Endothelial cell (in vitro differentiated cells): ENCODE data around the gene HOOK1. TPM values are rescaled to one million over a fixed set of nuclear protein-coding genes. Genes with fewer than 3 reads are reported as not detected.
A peak's percentile ranks its signal among the peaks of the same experiment; 100 is the strongest.
"Not testable (repeated sequence)": the region's sequence is repeated elsewhere in the genome, so short reads cannot be mapped to it uniquely, and the experiment has no call there.

Experiments used
- DNase-seq: peaks from one replicate; pipeline ENCODE4 v3.0.0; 2021; ENCODE audit warnings: low spot score
- H3K27ac Mint-ChIP-seq: one replicate; pipeline ENCODE4 v1.8.0; 2021; ENCODE audit warnings: mixed read lengths, inconsistent platforms; ENCODE audit not compliant: unreplicated experiment
- H3K27me3 Mint-ChIP-seq: one replicate; pipeline ENCODE4 v1.8.0; 2021; ENCODE audit warnings: mild to moderate bottlenecking, moderate library complexity, mixed read lengths, inconsistent platforms; ENCODE audit not compliant: unreplicated experiment
- H3K36me3 Mint-ChIP-seq: one replicate; pipeline ENCODE4 v1.8.0; 2021; ENCODE audit warnings: mild to moderate bottlenecking, low read depth, mixed read lengths, inconsistent platforms; ENCODE audit not compliant: unreplicated experiment
- H3K4me1 Mint-ChIP-seq: one replicate; pipeline ENCODE4 v1.8.0; 2021; ENCODE audit warnings: mild to moderate bottlenecking, mixed read lengths, inconsistent platforms; ENCODE audit not compliant: unreplicated experiment
- H3K4me3 Mint-ChIP-seq: one replicate; pipeline ENCODE4 v1.8.0; 2021; ENCODE audit warnings: mild to moderate bottlenecking, mixed read lengths, inconsistent platforms; ENCODE audit not compliant: unreplicated experiment
- H3K9me3 Mint-ChIP-seq: one replicate; pipeline ENCODE4 v1.8.0; 2021; ENCODE audit warnings: mixed read lengths, inconsistent platforms; ENCODE audit not compliant: unreplicated experiment
- total RNA-seq: library from RNA; stranded (reverse); fragmentation: NEBNext Ultra II Directional; extraction: Animal tissue kit (Norgen Biotek cat#: 25700); gene quantifications from one replicate; pipeline ENCODE4 v1.2.1, GENCODE V29; 2021; ENCODE audit not compliant: unreplicated experiment
- TF ChIP-seq, protein P1 (sequence below): fragments of 200-600 bp; sonication (generic); IDR thresholded peaks from one replicate; pipeline ENCODE4 v1.5.0; 2021; ENCODE audit warnings: antibody characterized with exemption; ENCODE audit not compliant: unreplicated experiment

Gene HOOK1
- total RNA-seq, 1 donor from 2014 or later = 8.2 TPM

GRCh38 chr1:59908084-59908483, 93.3 kb downstream of the HOOK1 start:
- H3K36me3 Mint-ChIP-seq = no peaks in the 10 kb centered on the region
- TF ChIP-seq, protein P1, sequence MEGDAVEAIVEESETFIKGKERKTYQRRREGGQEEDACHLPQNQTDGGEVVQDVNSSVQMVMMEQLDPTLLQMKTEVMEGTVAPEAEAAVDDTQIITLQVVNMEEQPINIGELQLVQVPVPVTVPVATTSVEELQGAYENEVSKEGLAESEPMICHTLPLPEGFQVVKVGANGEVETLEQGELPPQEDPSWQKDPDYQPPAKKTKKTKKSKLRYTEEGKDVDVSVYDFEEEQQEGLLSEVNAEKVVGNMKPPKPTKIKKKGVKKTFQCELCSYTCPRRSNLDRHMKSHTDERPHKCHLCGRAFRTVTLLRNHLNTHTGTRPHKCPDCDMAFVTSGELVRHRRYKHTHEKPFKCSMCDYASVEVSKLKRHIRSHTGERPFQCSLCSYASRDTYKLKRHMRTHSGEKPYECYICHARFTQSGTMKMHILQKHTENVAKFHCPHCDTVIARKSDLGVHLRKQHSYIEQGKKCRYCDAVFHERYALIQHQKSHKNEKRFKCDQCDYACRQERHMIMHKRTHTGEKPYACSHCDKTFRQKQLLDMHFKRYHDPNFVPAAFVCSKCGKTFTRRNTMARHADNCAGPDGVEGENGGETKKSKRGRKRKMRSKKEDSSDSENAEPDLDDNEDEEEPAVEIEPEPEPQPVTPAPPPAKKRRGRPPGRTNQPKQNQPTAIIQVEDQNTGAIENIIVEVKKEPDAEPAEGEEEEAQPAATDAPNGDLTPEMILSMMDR = no peak
- DNase-seq = no peak
- H3K27ac Mint-ChIP-seq = no peak overlapping the region
- H3K4me3 Mint-ChIP-seq = no peak overlapping the region
- H3K4me1 Mint-ChIP-seq = peaks cover 6% of the 10 kb centered on the region
- no peaks in the 10 kb centered on the region for H3K9me3 Mint-ChIP-seq
- H3K27me3 Mint-ChIP-seq = no peaks in the 10 kb centered on the region

DNA sequence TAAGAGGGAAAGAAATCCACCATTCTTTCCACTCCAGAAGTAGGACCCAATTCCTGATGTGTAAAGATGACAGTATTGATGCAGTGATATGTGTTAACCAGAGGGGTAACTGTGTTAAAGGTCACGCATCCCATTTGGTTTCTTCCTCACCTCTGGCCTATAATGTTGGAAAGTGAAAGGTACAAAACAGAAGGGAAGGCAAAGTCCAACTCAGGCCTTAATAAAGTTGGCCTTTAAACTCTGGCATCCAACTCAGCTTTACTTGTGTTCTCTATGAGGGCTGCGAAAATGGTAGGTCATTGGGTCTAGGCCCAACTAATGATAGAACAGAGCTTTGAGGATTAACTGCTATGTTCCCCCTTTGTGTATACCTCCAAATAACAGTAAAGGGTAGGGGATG, 93.9 kb downstream of the HOOK1 start:
- no peak for DNase-seq
- Mint-ChIP-seq H3K9me3 (no peaks in the 10 kb centered on the region), H3K36me3 (no peaks in the 10 kb centered on the region), H3K4me1 (peaks cover 6% of the 10 kb centered on the region), H3K4me3 (no peak overlapping the region), H3K27me3 (peaks cover 1% of the 10 kb centered on the region), H3K27ac (no peak overlapping the region)
- TF ChIP-seq, protein P1 = no peak

GRCh38 chr1:59914791-59915286, 100.1 kb downstream of the HOOK1 start:
- H3K4me1 Mint-ChIP-seq = peaks cover 13% of the 10 kb centered on the region
- DNase-seq, H3K4me3 Mint-ChIP-seq, H3K27ac Mint-ChIP-seq, H3K27me3 Mint-ChIP-seq, H3K9me3 Mint-ChIP-seq, H3K36me3 Mint-ChIP-seq: not testable (repeated sequence)

DNA sequence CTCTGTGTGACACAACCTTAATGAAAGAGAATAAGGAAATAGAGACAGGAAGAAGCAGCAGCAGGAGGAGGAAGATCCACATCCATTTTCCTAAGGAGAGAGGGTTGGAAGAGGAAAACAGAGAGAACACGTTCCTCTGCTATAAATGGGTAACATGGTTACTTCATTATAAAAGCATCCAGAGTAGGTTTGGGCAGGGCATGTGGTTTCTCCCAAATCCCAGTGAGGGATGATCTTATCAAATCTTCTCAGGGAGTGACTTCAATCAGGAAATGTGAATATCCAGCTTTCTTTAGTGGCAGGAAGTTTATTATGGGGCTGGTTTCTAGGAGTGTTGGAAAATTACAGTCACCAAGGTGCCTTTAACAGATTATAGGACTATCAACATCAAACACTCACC, 100.8 kb downstream of the HOOK1 start:
- H3K27ac Mint-ChIP-seq = peak overlapping the region; percentile 7
- no peaks in the 10 kb centered on the region for H3K9me3 Mint-ChIP-seq
- peaks cover 13% of the 10 kb centered on the region for H3K4me1 Mint-ChIP-seq
- TF ChIP-seq, protein P1 = no peak
- H3K27me3 Mint-ChIP-seq = peaks cover 1% of the 10 kb centered on the region
- H3K36me3 Mint-ChIP-seq = no peaks in the 10 kb centered on the region
- no peak for DNase-seq
- no peak overlapping the region for H3K4me3 Mint-ChIP-seq

- TF ChIP-seq, protein P1 = no peak
- no peak overlapping the region for H3K27ac Mint-ChIP-seq
- H3K36me3 Mint-ChIP-seq = no peaks in the 10 kb centered on the region
- no peak for DNase-seq
- no peak overlapping the region for H3K4me3 Mint-ChIP-seq
- peaks cover 1% of the 10 kb centered on the region for H3K27me3 Mint-ChIP-seq
- H3K9me3 Mint-ChIP-seq = no peaks in the 10 kb centered on the region
- peaks cover 13% of the 10 kb centered on the region for H3K4me1 Mint-ChIP-seq
Observed at GRCh38 chr1:59917026-59917784, 102.5 kb downstream of the HOOK1 start.
